ENCODE data around the gene MAP3K1.

DNA sequence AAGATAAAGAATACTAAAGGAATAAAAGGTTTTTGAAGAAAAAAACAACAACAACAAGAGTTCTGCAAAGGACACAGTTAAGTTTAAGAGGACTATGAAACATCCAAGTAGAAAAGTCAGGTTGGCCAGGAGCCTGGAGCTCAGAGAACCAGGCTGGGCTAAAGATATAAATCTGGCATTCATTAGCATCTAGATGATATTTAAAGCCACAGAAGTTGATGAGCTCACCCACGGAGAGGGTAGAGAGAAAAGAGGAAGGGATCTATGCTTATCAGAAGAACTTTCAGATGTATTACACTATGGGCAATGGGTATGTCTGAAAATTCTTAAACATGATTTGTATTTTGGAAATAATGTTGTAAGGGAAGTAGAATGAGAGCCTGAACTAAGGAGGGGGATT lies 126.6 kb downstream of the MAP3K1 start:
- no peak for TF ChIP-seq GATA2 (IDR thresholded peaks at IDR 0.05; ENCODE audit: low read depth, low read length)
- no peak for TF ChIP-seq GATA3 (IDR thresholded peaks at IDR 0.05; ENCODE audit: low read depth, low read length)

Measured in SH-SY5Y (cell line).